Cerebellar cortex (tissue), 1 donor: Measurements from ENCODE around the gene TMEM183A.

Source experiments
- DNase-seq: peaks from one replicate; pipeline ENCODE4 v3.0.0-alpha.2; 2015; ENCODE audit warnings: low spot score

The TMEM183A gene

DNA sequence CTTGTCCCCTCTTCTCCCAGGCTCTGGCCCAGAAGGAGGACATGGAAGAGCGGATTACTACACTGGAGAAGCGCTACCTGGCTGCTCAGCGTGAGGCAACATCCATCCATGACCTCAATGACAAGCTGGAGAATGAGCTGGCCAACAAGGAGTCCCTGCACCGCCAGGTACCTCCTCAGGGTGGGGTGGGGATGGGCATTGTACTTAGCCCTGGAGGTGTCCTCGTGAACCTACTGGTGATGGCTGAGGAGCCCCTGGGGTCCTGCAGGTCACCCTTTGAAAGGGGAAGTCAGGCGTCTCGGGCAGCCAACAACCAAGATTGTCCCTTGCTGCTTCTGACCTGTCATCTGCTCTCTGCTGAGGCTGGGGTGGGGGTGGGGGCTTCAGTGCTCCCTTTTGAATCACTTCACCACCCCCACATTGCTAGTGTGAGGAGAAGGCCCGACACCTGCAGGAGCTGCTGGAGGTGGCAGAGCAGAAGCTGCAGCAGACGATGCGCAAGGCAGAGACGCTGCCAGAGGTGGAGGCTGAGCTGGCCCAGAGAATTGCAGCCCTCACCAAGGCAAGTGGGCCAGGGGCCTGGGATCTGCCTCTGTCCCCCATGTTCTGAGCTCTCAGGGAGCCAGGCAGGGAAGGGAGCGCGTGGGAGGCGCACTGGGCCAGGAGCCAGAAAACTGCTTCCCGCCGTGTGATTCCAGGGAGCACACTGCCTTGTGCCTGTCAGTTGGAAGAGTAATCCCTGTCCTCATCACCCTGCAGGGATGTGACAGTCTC, 38.8 kb downstream of the TMEM183A start:
- DNase-seq = peak; percentile 60

DNA sequence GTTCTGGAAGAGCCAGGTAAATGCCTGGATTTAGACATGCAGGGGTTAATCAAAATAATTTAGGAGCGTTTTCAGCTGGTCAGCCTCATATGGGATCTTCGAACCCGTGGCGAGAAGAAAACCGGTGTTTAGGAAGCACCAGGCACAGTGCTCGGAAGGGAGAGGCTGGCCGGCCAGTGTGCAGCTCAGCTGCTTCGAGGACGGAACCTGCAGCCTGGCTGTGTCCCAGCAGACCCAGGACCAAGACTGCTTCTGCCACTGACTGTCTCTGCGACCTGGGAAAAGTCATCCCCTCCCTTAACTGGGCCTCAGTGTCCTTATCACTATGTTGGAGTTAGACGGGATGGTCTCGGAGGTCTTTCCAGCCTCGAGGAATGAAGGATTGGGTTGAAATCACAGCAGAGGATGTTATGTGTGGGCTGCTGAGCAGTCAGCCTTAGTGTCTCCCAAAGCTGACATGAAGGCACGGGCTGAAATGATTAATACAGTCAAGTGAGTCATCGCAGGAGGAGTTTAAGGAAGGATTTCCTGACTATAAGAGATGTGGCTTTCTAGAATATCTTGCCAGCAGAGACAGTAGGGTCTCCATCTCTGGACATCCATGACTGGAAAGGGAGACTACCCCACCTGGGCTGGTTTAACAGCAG, 39.9 kb downstream of the TMEM183A start:
- no peak for DNase-seq

DNA sequence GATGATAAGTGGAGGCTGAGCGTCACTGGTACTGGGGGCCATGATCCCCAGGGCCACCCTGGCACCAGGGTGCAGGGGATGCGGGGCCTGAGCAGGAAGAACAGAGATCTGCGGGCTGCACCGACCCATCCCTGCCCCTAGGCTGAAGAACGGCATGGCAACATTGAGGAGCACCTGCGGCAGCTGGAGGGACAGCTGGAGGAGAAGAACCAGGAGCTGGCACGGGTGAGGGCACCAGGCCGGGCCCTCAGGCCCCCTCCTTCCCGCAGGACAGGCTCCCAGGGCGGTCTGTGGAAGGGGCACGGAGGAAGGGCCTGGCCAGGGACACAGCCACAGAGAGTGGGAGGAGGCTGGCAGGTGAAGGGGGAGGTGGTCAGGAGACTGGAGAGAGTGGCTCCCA, 40.9 kb downstream of the TMEM183A start:
- no peak for DNase-seq

DNA sequence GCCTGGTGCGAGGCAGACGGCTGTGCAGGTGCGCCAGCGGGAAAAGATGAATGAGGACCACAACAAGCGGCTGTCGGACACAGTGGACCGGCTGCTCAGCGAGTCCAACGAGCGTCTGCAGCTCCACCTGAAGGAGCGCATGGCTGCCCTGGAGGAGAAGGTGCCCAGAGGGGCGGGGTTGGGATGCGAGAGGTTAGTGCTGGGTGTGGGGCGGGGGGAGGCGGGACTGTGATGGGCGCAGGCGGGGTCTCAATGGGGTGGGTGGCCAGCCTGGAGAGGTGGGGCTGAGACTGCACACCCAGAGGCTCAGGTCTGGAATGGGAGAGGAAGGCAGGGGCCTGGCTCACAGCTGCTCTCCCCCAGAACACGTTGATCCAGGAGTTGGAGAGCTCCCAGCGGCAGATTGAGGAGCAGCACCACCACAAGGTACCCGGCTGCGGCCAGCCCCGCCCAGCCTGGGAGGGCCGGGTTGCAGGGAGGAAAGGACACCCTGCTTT, 41.4 kb downstream of the TMEM183A start:
- DNase-seq = peak; percentile 79

DNA sequence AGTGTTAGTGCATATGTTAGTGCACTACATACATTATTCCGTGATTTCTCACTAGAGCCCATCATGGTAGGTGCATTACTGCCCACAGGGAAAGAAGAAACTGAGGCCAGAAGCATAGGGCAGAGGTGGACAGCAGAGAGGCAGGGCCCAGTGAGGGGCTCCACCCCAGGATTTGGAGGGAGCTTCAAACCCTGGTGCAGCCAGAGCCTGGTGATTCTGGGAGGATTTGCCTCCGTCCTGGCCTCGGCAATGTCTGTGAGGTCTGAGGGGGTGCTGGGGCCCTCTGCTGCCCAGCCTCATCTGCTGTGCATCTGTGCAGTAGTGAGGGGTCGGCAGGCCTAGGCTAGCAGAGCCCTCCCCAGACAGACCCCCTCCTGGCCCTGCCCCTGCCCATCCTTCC, 41.9 kb downstream of the TMEM183A start:
- DNase-seq = no peak

DNA sequence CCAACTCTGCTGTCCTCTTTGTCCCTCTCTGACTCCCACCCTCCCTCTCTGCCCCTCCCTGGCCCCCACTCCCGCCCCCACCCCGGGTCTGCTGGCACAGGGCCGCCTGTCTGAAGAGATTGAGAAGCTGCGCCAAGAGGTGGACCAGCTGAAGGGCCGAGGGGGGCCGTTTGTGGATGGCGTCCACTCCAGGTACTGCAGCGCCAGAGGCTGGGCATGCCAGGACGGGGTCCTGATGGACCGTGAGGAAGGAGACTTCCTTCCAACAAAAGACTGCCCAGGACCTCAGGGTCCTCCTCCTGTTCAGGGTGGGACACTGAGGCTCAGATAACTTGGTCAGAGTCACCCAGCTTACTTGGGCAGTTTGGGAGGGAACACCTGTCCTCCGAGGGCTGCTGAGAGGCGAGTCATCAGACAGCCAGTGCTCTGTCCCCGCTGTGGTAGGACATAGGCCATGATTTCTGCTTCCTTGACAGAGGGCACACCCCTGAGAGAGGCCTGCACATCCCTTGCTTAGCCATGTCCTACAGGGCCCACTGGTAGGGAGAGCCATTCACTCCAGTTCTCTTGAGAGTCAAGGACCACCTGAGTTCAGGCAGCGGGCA, 42.5 kb downstream of the TMEM183A start:
- DNase-seq = no peak

DNA sequence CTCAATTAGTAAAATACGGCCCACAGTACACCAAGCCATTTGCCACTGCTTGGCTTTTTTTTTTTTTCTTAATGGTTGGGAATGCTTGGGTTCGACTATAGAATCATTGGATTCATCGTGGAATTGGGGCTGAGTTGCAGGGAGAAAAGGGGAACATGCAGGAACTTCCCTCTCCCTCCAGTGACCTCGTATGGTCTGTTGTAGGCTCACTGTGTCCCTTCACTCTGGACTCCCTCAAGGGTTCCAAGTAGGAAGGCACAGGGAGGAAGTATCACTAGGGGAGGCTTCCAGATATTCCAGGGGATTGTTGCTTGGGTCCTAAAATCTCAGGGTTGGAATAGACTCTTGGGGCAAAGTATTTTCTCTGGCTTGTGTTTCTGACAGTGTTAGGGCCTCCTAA, 43.7 kb downstream of the TMEM183A start:
- DNase-seq = no peak

DNA sequence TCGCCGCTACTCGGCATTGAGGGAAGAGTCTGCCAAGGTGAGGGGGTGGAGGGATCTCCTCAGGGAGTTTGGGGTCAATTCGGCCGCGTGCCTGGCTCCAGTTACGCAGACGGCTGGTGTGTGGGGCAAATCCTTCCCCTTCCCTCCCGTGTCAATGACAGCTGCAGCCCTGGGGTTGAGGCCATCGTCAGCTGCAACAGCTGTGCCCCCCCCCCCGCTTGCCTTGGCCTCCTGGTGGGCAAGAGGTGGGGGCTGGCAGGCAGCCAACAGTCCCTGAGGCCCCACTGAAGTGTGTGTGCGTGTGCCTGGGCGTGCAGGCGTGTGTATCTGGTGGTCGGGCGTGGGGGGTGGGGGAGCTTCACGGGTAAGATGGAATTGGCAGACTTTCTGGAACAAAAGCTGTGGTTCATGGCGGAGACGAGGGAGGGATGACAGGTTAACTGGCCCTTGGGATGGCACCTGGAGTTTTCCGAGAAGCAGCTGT, 44.7 kb downstream of the TMEM183A start:
- DNase-seq = no peak

DNA sequence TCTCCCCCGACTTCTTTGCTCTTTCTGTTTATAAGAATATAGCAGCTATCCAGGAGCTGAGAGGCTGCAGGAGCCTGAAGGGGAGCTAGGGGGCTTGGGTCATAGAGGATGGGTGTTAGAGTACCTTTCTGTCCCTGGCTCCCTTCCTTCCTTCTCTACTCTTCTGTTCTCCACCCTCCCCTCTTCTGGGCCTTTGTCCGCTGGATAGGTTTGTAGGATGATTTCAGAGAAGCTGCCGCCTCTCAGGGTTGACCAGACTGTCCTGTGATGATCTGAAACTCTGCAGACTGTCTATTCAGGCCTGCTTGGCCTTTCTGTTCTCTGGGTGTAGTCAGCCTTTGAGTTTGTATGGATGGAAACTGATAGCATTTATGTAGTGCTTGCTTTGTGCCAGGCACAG, 45.4 kb downstream of the TMEM183A start:
- no peak for DNase-seq

DNA sequence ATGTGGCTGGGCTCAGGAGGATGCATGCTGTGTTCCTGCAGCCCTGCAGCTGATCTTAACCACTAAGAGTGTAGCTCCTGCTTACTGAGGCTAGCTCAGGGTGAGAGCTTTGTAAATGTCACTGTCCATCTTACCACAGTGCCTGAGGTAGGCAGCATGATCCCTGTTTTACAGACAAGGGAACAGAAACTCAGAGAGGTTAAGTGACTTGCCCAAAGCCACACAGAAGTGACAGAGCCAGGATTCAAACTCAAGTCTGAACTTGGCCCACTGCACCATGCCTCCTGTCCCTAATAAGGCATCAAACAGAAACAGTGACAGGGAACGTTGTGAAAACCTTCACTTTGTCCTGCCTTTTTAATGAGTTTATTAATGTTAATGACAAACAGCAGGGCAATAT, 47.0 kb downstream of the TMEM183A start:
- DNase-seq = no peak

DNA sequence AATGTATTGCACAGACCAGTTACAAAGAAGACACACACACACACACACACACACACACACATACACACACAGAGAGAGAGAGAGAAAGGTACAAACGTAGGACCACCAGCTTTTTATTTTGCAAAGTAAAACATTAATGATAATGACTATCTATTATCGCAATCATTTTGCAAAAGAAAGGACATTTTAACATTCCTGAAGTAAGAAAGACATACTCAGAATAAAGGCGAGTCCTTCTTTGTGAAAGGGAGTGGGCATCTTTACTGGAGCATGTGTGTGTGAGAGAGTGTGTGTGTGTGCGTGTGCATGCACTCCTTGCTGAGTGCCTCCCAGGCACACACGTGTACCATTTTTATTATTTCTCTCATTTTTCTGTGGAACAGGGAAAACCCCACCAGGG, 47.5 kb downstream of the TMEM183A start:
- DNase-seq = no peak

DNA sequence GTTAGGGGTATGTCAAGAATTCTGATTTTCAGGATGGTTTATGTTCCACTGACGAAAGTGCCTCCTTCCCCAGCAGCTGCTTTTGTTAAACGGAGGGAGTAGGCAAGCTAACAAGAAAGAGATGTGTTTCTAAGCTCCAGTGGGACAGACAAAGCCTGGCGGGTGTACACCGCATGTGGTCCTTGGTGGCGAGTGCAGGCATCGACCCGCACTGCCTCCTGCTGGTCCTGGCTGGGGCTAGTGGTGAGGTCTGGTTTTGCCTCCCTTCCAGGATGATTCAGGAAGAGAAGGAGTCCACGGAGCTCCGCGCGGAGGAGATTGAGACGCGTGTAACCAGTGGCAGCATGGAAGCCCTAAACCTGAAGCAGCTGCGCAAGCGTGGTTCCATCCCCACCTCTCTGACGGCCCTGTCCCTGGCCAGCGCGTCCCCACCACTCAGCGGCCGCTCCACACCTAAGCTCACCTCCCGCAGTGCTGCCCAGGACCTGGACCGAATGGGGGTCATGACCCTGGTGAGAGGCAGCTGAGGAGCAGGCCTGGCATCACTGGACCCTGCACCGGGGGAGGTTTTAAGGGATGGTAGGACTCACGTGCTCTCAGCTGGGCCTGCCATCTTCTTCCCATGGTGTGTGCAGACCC, 48.1 kb downstream of the TMEM183A start:
- DNase-seq = no peak

DNA sequence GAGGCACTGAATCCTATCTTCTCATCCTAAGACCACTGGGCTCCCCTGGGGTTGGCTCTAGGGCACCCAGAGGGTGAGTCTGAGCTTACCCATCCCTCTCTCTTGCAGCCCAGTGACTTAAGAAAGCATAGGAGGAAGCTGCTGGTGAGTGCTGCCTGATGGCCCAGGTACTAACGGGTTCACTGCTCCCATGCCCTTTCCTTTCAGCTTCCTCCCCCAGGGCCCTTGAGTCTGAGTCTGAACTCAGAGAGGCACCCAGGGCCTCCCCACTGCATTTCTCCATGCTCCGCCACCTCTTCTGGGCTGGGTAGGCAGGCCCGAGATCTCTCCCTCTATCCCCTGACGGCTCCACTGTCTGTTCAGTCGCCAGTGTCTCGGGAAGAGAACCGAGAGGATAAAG, 48.8 kb downstream of the TMEM183A start:
- no peak for DNase-seq

DNA sequence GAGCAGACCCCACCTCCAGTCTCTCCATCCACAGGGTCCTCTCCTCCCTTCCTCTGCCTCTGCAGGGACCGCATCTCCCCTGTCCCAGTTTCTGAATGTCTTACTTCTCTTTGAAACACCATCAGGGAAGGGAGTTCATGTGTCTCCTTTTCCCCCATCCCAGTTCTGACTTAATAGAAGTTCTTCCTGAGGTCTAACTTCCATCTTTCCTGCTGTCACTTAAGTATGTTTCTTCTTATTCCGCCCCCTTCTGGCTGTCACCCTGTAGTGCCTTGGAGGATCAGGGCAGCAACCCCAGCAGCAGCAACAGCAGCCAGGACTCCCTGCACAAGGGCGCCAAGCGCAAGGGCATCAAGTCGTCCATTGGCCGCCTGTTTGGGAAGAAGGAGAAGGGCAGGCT, 49.3 kb downstream of the TMEM183A start:
- DNase-seq = no peak

DNA sequence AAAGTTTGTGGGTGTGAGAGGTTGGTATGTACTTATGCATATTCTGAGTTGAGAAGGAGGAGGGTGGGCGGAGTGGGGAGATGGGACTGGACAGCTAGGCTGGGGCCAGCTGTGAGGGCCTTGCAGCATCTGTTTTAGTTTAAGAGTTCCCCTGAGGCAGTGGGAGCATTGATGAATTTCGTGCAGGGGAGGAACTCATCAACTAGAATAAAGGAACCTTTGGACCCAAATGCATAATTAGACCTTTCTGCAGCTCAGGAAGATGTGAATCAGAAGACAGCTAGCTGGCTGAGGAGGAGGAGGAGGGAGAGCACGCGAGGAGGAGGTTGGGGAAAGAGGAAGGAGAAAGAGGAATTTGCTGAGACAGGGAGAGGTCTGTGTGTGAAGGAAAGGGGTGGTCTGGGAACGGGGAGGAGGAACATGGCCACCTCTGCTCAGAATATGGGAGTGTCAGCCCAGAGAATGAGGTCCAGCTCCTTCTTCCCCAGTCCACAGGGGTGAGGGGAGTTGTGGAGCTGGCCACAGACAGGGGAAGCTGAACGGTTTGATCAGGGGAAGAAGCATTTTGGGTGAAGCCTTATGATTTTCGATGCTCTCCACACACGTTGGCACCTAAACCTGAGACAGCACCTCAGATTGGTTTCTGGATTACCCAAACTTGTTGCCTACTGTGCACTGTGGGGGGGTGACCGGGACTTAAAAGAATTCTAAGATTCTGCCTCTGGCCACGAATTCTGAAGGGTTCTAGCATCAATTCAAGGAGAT, 50.9 kb downstream of the TMEM183A start:
- DNase-seq = no peak

DNA sequence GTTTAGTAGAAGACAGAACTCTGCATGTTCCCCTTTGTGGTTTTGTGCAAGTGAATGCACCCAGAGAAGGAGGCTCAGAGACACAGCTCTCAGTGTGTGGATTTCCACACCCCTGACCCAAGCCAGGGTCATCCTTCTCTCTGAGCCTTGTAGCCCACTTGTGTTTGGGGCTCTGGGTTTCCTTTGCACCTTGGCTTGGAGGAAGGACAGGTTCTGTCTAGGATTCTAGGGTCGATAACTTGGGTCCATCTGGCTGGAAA, 51.4 kb downstream of the TMEM183A start:
- no peak for DNase-seq

DNA sequence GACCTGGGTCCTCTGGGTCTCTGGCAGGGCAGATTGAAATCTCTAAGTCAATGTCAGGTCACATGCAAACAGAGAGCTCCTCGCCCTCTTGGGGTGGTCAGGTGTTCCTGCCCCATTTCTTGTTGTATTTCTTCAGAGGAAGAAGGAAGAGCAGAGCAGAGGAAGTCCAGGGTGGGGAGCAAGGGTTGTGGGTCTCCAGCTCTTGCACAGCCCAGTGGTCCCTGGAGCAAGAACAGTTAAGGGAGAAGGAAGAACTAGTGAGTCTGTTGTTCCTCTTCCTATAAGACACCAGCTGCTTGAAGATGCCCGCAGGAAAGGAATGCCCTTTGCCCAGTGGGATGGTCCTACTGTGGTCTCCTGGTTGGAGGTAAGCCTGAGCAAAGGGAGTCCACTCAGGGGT, 52.3 kb downstream of the TMEM183A start:
- DNase-seq = no peak

DNA sequence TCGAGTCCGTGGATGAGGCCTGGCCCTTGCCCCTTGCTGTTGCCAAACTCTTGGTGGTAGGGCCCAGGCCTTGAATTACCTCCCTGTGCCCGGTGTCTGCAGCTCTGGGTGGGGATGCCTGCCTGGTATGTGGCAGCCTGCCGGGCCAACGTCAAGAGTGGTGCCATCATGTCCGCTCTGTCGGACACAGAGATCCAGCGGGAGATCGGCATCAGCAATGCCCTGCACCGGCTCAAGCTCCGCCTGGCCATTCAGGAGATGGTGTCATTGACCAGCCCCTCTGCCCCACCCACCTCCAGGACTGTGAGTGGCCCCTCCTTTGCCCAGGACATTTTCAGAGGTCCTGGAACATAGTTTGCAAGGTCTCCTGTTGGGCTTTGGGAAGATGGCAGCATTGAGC, 52.9 kb downstream of the TMEM183A start:
- no peak for DNase-seq

DNA sequence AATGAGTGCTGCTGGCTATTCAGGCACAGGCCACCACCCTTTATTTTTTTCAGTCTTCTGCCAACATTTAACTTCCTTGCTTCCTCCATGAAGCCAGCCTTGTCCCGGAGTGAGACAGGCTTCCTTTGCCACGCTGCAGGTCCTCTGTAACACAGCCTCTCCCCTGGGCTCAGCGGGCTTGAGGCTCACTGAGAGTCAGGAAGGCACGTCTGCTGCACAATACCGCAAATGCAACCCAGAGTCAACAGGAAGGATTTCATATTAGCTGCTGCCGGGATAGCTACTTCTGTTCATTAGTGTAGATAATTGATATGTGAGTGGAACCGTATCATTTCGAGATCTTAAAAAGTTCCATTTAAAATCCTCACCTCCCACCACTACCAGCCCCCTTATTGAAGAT, 56.1 kb downstream of the TMEM183A start:
- no peak for DNase-seq

DNA sequence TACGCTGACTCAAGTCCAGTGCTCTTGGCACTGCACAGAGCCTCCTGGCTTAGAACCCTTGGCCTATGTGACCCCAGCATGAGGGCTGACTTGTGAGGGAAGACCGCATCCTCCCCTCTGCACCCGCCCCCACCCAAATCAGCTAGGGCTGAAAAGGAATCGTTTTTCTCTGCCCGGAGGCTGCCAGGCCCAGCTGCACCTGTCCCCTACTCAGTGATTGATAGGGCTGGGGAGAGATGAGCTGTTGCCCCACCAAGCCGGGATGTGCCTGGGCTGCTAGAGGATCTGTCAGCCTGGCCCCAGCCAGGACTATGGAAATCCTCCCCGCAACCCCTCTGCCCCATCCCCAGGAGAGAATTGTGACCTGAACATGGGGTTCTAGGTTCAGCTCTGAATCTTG, 58.0 kb downstream of the TMEM183A start:
- no peak for DNase-seq

DNA sequence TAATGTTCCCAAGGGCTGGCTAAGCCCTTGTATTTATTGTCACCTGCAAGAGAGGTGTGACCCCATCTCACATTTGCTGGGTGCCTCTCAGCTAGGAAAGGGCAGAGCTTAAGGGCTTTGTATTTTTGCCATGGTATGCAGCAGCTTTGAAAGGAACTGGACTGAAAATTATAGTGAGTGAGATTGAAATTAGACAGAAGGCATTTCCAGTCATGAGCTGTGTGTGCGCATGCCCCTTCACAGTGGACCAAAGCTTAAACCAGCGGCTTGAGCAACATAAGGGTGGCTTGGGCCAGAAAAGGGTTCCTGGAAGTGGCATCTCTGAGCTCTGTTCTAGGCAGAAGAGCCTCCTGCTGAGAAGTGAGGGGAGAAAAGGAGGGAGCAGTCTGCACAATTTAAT, 58.8 kb downstream of the TMEM183A start:
- no peak for DNase-seq

DNA sequence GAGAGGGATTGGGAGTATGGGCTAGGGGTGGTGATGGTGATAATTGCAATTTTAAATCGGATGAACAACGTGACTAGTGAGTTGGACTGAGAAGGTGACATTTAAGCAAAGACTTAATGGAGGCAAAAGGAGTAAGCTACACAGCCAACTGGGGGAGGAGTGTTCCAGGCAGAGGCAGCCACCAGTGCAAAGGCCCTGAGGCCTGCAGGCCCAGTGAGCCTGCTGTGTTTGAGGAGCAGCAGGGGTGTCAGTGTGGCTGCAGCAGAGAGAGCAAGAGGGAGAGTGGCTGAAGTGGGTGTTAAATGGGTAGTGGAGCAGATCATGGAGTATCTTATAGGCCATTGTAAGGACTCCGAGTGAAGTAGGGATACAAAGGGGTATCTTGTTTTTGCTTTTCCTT, 59.8 kb downstream of the TMEM183A start:
- no peak for DNase-seq
